GM12892 (cell line): ENCODE measurements around the gene CACNA2D3.

Source experiments
- POLR2A ChIP-seq: IDR thresholded peaks from 2 replicates; pipeline ENCODE4 v1.6.1; 2011; ENCODE audit warnings: low read depth, low read length, control low read depth
- POLR2AphosphoS5 ChIP-seq: IDR thresholded peaks from 2 replicates; pipeline ENCODE4 v1.6.1; 2011; ENCODE audit warnings: low read depth, low read length, control low read depth
- TAF1 ChIP-seq: IDR thresholded peaks from 2 replicates; pipeline ENCODE4 v1.6.1; 2011; ENCODE audit warnings: low read depth, mild to moderate bottlenecking, control low read depth, low read length, borderline replicate concordance

DNA sequence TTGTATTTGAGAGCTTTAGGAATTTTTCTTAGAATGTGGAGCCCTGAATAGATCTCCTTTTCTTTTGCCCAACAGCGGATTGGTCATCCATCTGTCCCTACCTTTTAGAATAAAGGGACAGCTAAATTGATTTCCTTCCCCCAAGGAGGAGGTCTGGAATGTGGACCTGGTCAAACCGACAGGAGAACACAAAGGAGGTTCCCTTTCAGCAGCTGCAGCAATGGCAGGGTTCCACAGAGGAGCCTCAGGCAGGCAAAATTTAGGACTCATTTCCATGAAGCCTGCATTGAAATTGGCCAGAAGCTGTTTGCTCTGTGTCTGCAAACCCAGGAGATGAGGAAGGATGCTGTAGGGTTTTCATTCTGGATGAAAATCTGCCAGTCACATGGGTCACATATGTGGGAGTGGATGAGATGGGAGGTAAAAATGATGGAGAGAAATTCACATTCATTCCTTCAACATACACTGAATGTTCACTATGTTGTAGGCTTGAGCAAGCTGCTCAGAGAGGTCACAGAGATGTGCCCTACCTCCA lies 728.2 kb downstream of the CACNA2D3 start:
- no peak for TF ChIP-seq POLR2AphosphoS5
- TF ChIP-seq POLR2A, result no peak
- TF ChIP-seq TAF1, result no peak
